Activated CD4-positive, alpha-beta memory T cell treated with anti-CD3 and anti-CD28 coated beads for 36 hours (primary cell): ENCODE results near the gene LDLRAD2. TPM values are rescaled to one million over a fixed set of nuclear protein-coding genes. Genes with fewer than 3 reads are reported as not detected.

Experiments
- CTCF ChIA-PET: fragments of 350-600 bp; sonication (Branson Sonifier 250); formaldehyde crosslinking; loops from one replicate; lab custom pipeline; 2021; ENCODE audit warnings: antibody characterized with exemption, inconsistent platforms; lab: Charles Lee
- POLR2A ChIA-PET: fragments of 350-600 bp; sonication (Branson Sonifier 250); formaldehyde crosslinking; loops from one replicate; lab custom pipeline; 2021; ENCODE audit warnings: antibody characterized with exemption; lab: Charles Lee
- DNase-seq: peaks from one replicate; pipeline ENCODE4 v3.0.0-alpha.2; 2020
- H3K27ac Mint-ChIP-seq: one replicate; pipeline ENCODE4 v1.8.0; 2021; ENCODE audit warnings: mixed read lengths
- H3K27me3 Mint-ChIP-seq: one replicate; pipeline ENCODE4 v1.8.0; 2021; ENCODE audit warnings: mixed read lengths
- H3K36me3 Mint-ChIP-seq: one replicate; pipeline ENCODE4 v1.8.0; 2021; ENCODE audit warnings: mixed read lengths
- H3K4me1 Mint-ChIP-seq: one replicate; pipeline ENCODE4 v1.8.0; 2021; ENCODE audit warnings: low read depth, mixed read lengths
- H3K4me3 Mint-ChIP-seq: one replicate; pipeline ENCODE4 v1.8.0; 2021; ENCODE audit warnings: mild to moderate bottlenecking, mixed read lengths
- H3K9me3 Mint-ChIP-seq: one replicate; pipeline ENCODE4 v1.8.0; 2021; ENCODE audit warnings: mixed read lengths
- intact Hi-C: fragments of 100-400 bp; cut with micrococcal nuclease; formaldehyde crosslinking; loops from one replicate; pipeline ENCODE4 v1.15.1; 2023
- total RNA-seq, 2 experiments: library from RNA; stranded (reverse); gene quantifications; one replicate each; pipeline ENCODE4 v1.2.3, GENCODE V29; 2021

The LDLRAD2 gene
- total RNA-seq, 2 experiments from 2014 or later = not detected

GRCh38 chr1:21839337-21840037, 27.4 kb downstream of the LDLRAD2 start:
- H3K4me1 Mint-ChIP-seq = no peaks in the 10 kb centered on the region
- intact Hi-C loops = no loop called here
- DNase-seq = no peak
- POLR2A ChIA-PET = no interaction called here
- CTCF ChIA-PET = no interaction called here
- peaks cover 3% of the 10 kb centered on the region for H3K36me3 Mint-ChIP-seq
- H3K4me3 Mint-ChIP-seq = no peak overlapping the region
- no peaks in the 10 kb centered on the region for H3K27me3 Mint-ChIP-seq
- H3K27ac Mint-ChIP-seq = no peak overlapping the region
- H3K9me3 Mint-ChIP-seq = peaks cover 7% of the 10 kb centered on the region

- ChIA-PET POLR2A (no interaction called here), CTCF (interaction anchor here (1.1 kb wide), 1 partner anchor 123 kb away, joined by 3 read pairs; no protein-coding TSS in a partner anchor)
- H3K9me3 Mint-ChIP-seq = no peaks in the 10 kb centered on the region
- intact Hi-C loops = no loop called here
- H3K4me1 Mint-ChIP-seq = no peaks in the 10 kb centered on the region
- H3K27ac Mint-ChIP-seq = no peak overlapping the region
- no peak for DNase-seq
- H3K27me3 Mint-ChIP-seq = no peaks in the 10 kb centered on the region
- H3K36me3 Mint-ChIP-seq = no peaks in the 10 kb centered on the region
- H3K4me3 Mint-ChIP-seq = no peak overlapping the region
Observed at GRCh38 chr1:21840981-21841380, 28.9 kb downstream of the LDLRAD2 start.

GRCh38 chr1:21841852-21842466, 29.9 kb downstream of the LDLRAD2 start:
- DNase-seq = no peak
- H3K4me1 Mint-ChIP-seq = no peaks in the 10 kb centered on the region
- POLR2A ChIA-PET = no interaction called here
- H3K27ac Mint-ChIP-seq = no peak overlapping the region
- H3K27me3 Mint-ChIP-seq = no peaks in the 10 kb centered on the region
- H3K9me3 Mint-ChIP-seq = no peaks in the 10 kb centered on the region
- H3K4me3 Mint-ChIP-seq = no peak overlapping the region
- intact Hi-C loops = no loop called here
- CTCF ChIA-PET = interaction anchor here (1.1 kb wide), 1 partner anchor 122 kb away, joined by 3 read pairs; no protein-coding TSS in a partner anchor
- H3K36me3 Mint-ChIP-seq = no peaks in the 10 kb centered on the region

- H3K4me3 Mint-ChIP-seq = no peak overlapping the region
- H3K27me3 Mint-ChIP-seq = no peaks in the 10 kb centered on the region
- H3K4me1 Mint-ChIP-seq = no peaks in the 10 kb centered on the region
- ChIA-PET POLR2A (no interaction called here), CTCF (no interaction called here)
- no peak overlapping the region for H3K27ac Mint-ChIP-seq
- H3K36me3 Mint-ChIP-seq = no peaks in the 10 kb centered on the region
- H3K9me3 Mint-ChIP-seq = no peaks in the 10 kb centered on the region
- no peak for DNase-seq
- intact Hi-C loops = no loop called here
Observed at GRCh38 chr1:21842606-21843162, 30.6 kb downstream of the LDLRAD2 start.

GRCh38 chr1:21843208-21843607, 31.1 kb downstream of the LDLRAD2 start:
- ChIA-PET CTCF (no interaction called here), POLR2A (no interaction called here)
- intact Hi-C loops = no loop called here

GRCh38 chr1:21843996-21844395, 31.9 kb downstream of the LDLRAD2 start:
- H3K27me3 Mint-ChIP-seq = no peaks in the 10 kb centered on the region
- CTCF ChIA-PET = no interaction called here
- no peak overlapping the region for H3K4me3 Mint-ChIP-seq
- POLR2A ChIA-PET = no interaction called here
- H3K4me1 Mint-ChIP-seq = no peaks in the 10 kb centered on the region
- no peaks in the 10 kb centered on the region for H3K9me3 Mint-ChIP-seq
- H3K36me3 Mint-ChIP-seq = no peaks in the 10 kb centered on the region
- no peak overlapping the region for H3K27ac Mint-ChIP-seq
- DNase-seq = no peak
- intact Hi-C loops = no loop called here

More at GRCh38 chr1:21843208-21843607, 31.1 kb downstream of the LDLRAD2 start:
- Mint-ChIP-seq H3K36me3 (no peaks in the 10 kb centered on the region), H3K4me3 (no peak overlapping the region), H3K9me3 (no peaks in the 10 kb centered on the region), H3K27me3 (no peaks in the 10 kb centered on the region), H3K4me1 (no peaks in the 10 kb centered on the region), H3K27ac (no peak overlapping the region)
- DNase-seq = no peak

- Mint-ChIP-seq H3K27me3 (no peaks in the 10 kb centered on the region), H3K36me3 (no peaks in the 10 kb centered on the region), H3K9me3 (no peaks in the 10 kb centered on the region), H3K4me3 (no peak overlapping the region), H3K4me1 (no peaks in the 10 kb centered on the region), H3K27ac (no peak overlapping the region)
- ChIA-PET POLR2A (no interaction called here), CTCF (no interaction called here)
- intact Hi-C loops = no loop called here
- no peak for DNase-seq
Observed at GRCh38 chr1:21845646-21846641, 33.9 kb downstream of the LDLRAD2 start.

GRCh38 chr1:21847223-21848205, 35.4 kb downstream of the LDLRAD2 start:
- no peak for DNase-seq
- intact Hi-C loops = no loop called here
- H3K9me3 Mint-ChIP-seq = no peaks in the 10 kb centered on the region

GRCh38 chr1:21848524-21849174, 36.6 kb downstream of the LDLRAD2 start:
- Mint-ChIP-seq H3K4me3 (no peak overlapping the region), H3K27ac (no peak overlapping the region), H3K9me3 (no peaks in the 10 kb centered on the region), H3K27me3 (no peaks in the 10 kb centered on the region), H3K4me1 (no peaks in the 10 kb centered on the region), H3K36me3 (no peaks in the 10 kb centered on the region)
- DNase-seq = no peak
- intact Hi-C loops = no loop called here
- ChIA-PET CTCF (no interaction called here), POLR2A (no interaction called here)

More at GRCh38 chr1:21847223-21848205, 35.4 kb downstream of the LDLRAD2 start:
- Mint-ChIP-seq H3K4me3 (no peak overlapping the region), H3K4me1 (no peaks in the 10 kb centered on the region), H3K27ac (no peak overlapping the region), H3K27me3 (no peaks in the 10 kb centered on the region), H3K36me3 (no peaks in the 10 kb centered on the region)
- CTCF ChIA-PET = no interaction called here
- POLR2A ChIA-PET = no interaction called here

- intact Hi-C loops = no loop called here
- no peaks in the 10 kb centered on the region for H3K4me1 Mint-ChIP-seq
- H3K9me3 Mint-ChIP-seq = no peaks in the 10 kb centered on the region
- no peaks in the 10 kb centered on the region for H3K36me3 Mint-ChIP-seq
- no peaks in the 10 kb centered on the region for H3K27me3 Mint-ChIP-seq
- ChIA-PET POLR2A (no interaction called here), CTCF (interaction anchor here (0.6 kb wide), 1 partner anchor 607 kb away, joined by 3 read pairs; no protein-coding TSS in a partner anchor)
- DNase-seq = no peak
- H3K27ac Mint-ChIP-seq = no peak overlapping the region
- no peak overlapping the region for H3K4me3 Mint-ChIP-seq
Observed at GRCh38 chr1:21849909-21850576, 38.0 kb downstream of the LDLRAD2 start.
